Inflammatory macrophage (primary cell): Measurements from ENCODE around the gene IQSEC1.

Source experiments
- DNase-seq, 2 donors: peaks; one replicate each; pipeline ENCODE4 v3.0.0-alpha.2; 2020 to 2022

The IQSEC1 gene

DNA sequence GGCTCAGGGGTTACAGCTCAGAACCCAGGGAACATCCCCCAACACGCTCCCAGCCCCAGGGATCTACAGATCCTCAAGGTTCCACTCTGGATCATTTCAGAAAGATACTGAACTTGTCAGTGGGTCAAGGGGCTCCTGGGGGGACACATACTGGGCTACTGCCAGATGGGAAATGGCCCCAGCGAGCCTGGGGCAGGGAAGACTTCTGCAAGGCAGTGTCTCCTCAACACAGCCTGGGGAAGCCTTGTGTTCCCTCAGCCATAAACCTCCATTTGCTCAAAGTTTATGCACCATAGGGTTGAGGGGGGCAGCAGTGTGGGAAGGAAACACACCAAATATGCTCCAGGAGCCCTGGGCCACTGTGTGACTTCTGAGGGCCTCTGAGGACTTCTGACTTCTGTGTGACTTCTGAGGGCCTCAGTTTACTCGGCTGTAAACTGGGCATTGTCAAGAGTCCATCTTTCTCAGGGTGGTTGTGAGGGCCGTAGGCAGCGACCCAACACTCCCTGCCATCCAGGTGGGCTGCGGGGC is 58.4 kb downstream of the IQSEC1 start:
- peak in 1 of 2 donors; percentile 18 for DNase-seq

DNA sequence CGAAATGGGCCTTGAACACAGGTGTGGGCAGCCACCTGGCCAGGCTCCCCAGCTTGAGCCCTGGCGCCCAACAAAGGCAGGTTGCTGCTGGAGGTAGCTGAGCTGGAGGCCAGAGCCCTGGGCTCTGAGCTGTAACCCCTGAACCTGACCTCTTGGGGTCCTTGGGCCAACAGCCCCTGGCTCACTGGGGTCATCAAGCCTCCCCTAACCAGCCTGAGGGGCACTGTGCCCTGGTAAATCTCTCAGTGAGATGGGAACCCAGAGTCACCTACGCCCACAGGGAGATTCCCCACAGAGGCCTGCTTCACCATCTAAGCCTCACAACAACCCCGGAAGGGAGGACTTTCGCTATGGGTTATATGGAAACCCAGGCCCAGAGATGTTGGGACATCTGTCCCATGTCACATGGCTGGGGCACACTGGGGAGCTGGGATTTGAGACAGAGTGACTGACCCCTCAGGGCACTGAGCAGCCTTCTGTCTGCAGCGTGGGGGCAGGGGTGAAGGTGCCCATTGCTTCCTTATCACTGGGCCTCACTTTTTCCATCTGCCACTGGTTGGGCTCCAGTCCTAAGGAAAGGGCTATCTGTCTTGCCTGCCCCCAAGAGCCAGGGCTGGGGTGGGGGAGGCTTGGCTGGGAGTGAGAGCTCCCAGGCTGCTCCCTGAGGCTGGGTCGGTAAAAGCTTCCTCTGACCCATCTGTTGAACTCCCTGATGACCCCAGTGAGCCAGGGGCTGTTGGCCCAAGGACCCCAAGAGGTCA is 59.1 kb downstream of the IQSEC1 start:
- DNase-seq = peak; percentile 84 to 85

DNA sequence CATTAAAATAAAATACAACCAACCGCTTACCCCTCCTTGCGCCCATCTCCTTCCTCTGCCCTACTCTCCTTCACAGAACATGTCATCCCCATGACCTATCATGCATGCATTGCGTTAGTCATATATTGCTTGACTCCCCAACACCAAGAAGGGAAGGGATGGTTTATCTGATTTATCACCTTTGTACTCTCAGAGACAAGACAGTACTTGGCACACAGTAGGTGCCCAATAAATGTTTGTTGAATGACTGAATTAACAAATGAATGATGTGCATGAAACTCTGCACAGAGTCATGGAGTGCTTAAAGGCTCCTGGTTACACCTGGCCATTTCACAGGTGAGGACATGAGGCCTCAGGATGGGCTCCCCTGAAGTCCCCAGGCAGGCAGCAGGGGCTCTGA is 59.7 kb downstream of the IQSEC1 start:
- DNase-seq = peak in 1 of 2 donors; percentile 15

DNA sequence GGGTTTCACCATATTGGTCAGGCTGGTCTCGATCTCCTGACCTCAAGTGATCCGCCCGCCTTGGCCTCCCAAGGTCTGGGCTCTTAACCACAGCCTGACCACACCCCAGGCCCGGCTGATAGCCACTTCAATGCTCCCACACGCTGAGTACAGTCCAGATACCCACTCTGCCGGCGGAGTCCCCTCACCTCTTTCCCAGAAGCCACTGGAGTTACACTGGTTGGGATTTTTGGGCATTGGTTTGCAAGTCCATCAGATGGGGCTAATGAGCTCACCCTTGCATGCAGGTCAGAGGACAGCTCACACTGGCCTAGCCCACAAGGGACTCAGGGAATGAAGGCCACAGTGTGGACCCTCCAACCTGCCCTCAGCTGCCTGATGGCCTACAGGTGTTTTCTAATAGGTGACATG is 60.1 kb downstream of the IQSEC1 start:
- DNase-seq = peak; percentile 60 to 79

DNA sequence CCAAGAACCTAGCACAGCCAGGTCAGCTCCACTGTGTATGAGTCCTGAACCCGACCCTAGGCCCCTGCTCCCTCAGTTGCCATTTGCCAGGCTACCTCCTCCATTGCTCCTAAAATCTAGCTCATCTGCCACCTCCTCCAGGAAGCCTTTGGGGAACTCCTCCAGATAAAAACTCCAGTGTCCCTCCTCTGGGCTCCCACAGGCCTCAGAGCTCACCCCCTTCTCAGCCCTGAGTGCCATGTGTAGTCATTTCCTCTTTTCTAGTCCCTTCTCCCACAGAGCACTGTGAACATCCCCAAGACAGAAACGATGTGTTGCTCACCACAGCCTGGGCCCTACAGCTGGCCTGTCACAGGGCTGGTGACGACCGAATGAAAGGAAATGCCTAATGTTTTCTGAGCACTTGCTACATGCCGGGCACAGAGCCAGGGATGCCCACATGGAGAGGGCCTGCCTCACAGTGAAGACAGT is 61.0 kb downstream of the IQSEC1 start:
- DNase-seq = peak; percentile 99

DNA sequence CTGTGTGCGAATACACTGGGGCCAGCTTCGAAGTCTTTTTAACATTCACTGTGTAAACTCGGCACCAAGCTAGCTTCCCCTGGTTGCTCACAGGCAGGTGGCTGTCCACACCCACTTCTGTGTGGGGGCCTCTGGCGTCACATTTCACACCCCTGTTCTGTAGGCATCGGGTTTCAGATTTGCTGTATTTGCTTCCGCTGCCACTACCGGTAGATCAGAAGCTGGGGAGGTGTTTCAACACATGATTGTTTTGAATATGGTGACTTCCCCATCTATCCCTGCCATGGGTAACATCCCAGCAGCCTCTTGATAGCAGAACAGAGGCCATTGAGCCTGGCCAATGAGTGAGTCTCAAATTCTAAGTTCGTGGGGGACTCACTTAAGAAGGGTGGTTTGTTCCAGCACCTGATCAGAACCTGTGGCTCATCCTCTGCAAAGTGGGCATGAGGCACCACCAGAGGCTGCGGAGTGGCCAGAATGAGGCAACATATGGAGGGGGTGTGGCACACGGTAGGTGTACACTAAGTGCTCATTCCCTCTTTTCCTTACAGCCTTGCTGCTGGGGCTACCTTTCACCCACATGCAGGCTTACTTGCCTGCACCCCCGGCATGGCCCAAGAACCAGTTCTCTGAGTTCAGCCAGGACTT is 61.5 kb downstream of the IQSEC1 start:
- peak; percentile 93 to 96 for DNase-seq

DNA sequence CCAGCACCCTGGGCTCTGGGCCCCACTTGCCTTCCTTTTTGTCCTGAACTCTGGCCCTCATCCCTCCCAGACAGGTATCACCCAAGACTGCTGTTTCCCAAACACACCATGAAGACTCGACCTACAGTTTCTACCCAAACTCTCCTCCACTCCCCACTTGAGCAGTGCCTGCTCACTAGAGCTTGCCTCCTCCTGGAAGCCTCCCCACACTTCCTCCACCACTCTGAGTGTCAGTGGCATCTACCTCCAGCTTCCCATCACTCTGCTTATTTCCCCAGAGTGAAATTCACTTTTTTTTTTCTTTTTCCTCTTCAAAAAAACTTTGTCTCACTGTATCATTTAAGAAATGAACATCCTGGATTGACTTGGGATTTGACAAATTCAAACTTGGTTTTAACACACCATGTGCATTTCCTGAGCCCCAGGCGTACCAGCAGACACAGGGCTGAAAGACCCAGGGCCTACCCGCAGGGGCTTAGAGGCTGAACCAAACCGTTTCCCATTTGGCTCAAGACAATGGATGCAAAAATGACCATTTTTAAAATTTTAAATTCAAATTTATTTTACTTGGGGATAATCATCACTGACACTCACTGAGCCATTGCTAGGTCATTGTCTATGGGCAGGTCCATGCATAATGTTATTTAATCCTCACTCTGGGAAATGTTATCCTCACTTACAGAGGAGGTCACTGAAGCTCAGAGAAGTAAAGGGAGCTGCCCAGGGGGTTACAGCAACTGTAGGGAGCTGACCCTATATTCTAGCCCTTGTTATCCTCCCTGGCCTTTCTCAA is 62.3 kb downstream of the IQSEC1 start:
- peak in 1 of 2 donors; percentile 48 for DNase-seq

DNA sequence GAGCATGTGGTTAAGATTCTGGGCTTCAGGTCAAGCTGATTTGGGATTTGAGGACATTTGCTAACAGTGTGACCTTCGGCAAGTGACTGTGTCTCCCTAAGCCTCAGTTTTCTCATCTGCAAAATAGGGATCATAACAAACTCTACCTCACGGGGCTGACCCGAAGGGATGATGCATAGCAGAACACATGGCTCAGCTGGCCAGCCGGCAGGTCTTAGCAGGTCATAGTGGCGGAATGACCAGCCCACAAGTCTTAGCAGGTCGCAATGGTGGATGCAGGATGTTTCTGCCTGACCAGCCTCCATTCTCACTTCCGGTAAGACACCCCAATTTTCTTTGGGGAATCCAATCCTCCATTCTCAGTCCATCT is 63.3 kb downstream of the IQSEC1 start:
- peak; percentile 22 to 31 for DNase-seq

DNA sequence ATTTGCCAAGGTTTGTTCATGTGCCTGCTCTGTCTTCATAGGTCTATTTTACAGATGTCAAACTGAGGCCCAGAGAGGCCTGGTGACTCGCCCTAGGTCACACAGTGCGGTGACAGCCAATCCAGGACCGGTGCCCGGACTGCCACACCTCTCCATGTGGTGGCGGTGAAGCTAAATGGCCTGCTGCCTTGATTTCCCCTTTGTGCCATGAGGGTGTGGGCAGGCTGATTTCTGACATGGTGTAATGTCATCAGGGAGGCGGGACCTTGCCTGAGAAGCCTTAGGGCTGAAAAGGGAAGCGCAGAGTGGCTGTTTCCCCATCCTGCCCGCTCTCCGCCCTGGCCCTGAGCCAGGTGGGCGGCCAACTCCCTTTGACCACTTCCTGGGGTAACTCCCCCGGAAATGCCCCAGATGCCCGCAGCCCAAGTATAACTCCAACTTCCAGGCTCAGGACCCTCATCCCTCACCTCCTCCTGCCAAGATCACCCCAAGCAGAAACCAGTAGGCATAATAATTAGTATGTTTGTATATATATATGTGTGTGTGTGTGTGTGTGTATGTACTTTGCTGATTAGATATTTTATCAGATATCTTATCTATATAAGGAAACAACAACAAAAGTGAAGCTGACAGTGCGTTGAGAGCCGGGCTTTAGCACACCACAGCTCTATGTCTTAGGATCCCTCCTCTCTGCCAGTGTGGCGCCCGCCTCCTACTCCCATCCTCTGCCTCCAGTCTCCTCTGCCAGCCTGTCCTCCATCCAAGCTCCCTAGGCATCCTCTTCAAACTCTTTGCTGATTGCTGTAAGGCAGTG is 63.9 kb downstream of the IQSEC1 start:
- DNase-seq = peak; percentile 98

DNA sequence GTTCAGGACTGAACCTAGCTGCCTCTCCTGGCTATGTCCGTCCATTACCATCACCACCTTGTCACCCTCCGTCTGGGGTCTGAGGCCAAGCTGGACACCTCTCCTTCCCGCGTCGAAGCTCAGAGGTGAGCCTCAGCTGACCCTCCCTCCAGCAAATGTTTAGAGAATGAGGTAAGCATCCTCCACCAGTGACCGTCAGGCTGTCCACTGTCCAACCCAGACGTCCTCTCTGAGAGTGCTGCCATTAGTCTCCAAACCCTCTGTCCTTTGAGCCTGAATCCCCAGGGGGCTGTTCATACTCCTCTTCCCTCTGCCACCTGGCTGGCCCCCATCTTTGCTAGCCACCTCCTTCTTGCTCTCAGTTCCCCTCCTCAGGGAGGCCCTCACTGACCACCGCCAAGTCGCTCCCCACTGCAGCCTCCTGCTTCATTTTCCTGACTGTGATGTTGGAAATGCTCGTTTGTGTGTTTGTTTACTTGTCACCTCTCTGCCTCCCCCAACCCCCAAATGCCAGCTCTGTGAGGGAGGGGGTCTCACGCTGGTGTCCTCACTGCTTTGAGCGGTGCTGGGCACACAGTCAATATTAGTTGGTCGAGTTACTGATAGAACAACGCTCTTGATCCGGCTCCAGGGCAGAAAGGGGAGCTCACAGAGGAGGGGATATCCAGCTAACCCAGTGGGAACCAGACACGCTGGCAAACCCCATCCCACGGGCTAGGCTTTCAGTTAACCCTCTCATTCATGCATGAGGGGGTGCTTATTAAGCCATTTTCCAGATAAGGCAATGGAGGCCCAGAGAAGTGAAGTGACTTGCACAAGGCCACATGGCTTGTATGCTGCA is 64.9 kb downstream of the IQSEC1 start:
- DNase-seq = no peak

DNA sequence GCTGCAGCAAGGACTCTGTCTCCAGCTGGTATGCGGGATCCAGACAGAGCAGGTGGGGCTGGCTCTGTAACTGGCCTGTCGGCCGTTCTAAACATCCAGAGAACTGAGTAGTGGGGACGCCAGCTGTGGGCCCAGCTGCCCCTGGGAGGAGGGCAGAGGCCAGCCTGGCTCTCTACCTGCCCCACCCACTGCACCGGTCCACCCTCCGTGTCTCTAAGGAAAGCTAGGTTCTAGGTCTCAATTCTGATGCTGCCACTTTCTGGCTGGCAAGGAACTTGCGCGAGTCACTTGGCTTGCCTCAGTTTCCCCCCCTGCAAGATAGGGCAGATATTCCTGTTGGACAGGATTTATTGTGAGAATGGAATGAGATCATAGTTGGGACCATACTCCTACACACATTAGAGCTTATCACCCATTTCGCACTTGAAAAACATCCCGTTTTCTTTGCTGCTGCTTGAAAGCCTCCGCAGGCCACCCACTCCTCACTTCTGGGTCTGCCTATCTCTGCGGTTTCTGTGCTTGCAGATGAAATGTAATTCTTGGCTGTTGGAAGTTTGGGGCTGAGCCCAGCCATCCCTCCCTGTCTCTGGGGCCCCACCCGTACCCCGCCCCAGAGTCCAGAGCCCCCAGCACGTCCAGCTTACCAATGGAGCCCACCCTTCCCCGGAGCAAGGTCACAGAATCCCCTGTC is 65.8 kb downstream of the IQSEC1 start:
- peak; percentile 10 to 71 for DNase-seq

DNA sequence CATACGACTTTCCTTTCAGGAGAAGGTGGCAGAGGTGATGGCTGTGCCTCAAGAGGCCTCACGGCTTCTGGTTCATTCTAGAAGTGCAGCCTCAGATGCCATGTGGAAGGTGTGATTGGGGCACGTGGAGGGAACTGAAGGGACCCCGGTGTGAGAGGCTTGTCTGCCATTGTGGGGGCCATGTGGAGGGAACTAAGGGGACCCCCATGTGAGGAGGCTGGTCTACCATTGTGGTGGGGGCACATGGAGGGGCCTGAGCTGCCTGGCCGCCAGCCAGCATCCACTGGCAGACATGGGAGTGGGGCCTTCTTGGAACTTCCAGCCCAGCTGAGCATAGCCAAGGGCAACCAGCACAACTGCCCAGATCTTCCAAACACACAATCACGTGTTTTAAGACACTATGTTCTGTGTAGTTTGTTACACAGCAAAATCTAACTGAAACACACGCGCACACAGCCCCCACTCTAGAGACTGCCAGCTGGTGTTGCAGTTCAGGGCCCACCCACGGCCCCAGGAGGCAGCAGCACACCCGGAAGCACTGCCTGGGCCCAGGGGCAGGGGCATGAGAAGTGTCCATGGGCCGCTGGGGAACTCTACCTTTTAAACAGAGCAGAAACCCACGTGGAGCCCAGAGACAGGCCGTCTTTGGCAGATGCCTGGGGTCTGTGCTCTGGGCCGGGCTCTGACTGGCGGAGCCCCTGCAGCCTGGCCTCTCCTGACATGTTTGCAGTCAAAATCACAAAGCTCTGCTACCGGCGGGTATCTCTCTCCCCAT is 66.8 kb downstream of the IQSEC1 start:
- peak in 1 of 2 donors; percentile 33 for DNase-seq

DNA sequence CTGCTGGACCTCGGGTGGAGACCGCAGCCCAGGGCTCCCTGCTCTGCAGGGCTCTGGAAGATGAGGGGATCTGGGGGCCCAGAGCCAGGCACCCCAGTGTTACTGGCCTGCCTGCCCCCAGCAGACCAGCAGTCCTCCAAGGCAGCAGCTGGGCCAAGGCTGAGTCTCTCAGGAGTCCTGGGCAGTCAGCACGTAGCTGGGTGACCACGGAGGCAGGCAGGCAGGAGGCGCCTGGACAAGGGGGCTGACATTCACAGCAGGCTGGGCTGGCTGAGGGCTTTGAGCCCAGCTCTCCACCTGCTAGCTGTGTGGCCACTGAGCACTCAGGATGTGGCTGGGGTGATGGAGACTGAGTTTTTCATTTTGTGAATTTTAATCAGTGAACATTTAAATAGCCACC is 67.9 kb downstream of the IQSEC1 start:
- DNase-seq = no peak

DNA sequence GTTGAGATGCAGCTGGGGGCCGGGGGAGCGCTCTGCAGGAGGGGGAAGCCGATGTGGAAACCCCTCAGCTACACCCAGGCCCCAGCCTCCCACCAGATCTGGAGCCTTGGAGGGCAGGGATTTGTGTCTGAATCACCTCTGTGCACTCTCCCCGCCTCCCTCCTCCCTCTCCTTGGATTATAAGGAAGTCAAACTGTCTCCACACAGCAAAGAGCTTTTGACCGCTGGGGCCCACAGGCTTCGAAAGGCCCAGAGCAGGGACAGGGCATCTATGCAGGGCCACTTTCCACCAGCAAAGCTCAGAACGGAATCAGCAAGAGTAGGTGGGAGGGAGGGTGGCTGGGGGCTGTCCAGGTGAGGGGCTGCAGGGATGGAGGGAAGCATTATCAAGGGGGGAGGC is 68.9 kb downstream of the IQSEC1 start:
- DNase-seq = peak; percentile 69 to 84

DNA sequence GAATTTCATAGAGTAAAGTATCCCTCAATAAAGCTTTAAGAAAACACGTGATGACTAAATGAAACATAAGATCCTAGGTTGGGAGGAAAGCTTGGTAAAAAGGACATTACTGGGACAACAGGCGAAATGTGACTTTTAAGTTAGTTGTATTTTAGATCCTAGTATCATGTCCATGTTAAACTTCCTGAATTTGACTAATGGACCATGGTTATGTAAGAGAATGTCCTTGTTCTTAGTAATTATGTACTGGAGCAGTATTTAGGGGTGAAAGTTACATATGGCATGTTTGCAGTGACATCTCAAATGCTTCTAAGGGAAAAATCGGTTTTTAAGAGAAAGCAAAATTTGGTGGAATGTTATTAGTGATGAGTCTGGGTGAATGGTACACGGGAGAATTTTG is 69.6 kb downstream of the IQSEC1 start:
- DNase-seq = peak in 1 of 2 donors; percentile 32

DNA sequence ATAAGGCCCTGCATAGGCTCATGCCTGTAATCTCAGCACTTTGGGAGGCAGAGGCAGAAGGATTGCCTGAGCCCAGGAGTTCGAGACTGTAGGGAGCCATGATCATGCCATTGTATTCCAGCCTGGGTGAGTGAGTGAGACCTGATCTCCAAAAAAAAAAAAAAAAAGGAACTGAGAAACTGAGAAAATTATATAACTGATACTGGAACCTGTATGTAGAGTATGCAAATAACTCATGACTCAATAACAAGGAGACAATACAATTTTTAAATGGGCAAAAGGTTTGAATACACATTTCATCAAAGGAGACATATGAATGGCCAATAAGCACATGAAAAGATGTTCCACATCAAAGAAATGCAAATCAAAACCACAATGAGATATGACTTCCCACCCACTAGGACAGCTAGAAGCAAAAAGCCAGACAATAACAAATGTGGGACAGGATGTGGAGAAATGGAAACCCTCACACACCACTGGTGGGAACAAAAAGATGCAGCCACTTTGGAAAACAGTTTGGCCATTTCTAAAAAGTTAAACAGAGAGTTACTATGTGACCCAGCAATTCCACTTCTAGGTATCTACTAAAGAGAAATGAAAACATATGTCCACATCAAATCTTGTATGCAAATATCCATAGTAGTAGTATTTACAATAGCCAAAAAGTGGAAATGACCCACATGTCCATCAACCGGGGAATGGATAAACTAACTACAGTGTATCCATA is 70.7 kb downstream of the IQSEC1 start:
- DNase-seq = peak in 1 of 2 donors; percentile 37

DNA sequence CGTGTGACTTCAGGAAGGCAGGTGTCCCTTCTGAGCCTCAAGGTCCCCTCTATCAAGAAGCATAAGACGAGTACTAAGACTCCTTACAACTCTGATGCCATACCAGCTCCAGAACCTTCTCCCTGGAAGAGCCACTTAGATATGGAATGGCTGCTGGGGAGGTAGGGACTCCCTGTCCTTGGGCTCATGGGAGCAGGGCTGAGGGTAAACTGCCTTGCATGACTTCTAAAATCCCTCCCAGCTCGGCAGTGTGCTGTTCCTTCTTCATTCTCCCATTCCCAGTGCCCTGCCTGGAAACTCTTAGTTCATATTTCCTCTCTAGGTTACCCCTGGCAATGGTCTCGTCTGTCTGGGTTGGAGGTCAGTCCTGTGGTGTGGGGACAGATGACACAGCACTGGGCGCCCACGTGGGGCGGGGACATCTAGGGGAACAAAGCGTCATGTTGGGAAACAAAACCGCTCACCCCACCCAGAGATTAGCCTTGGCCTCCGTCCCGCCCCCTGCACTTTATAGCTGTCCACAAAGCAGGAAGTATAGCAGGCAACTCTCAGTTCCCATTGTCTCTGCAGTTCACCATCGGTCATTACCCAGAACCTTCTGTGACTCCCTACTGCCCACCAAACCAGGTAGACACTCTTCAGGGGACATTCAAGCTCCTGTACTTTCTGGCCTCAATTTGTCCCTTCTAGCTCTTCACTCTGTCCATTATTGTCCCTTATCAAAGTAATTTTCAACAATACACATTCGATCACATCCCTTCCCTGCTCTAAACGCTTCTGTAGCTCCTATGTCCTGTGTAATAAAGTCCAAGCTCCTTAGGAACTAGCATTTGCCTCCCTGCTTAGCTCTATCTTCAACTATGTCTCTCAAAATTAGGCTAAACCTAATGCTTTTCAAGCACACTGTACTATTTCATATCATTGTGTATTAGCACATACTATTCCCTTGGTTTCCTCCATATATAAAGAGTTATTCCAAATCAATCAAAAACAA is 73.8 kb downstream of the IQSEC1 start:
- DNase-seq = peak; percentile 99 to 100

DNA sequence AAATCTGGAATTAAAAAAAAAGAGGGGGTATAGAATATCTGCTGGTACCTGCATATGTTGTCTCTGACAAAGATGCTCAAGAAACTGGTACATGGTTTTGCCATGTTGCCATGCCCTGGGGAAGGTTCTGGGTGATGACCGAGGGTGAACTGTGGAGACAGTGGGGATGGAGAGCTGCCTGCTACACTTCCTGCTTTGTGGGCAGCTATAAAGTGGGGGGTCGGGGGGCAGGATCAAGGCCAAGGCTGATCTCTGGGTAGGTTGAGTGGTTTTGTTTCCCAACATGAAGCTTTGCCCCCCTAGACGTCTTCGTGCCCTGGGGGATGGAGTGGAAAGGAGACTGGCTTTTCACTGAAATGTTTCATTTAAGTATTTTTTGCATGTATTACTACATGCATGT is 74.6 kb downstream of the IQSEC1 start:
- peak; percentile 33 to 40 for DNase-seq
